Measurements from ENCODE around the gene LARGE2.

The LARGE2 gene

DNA sequence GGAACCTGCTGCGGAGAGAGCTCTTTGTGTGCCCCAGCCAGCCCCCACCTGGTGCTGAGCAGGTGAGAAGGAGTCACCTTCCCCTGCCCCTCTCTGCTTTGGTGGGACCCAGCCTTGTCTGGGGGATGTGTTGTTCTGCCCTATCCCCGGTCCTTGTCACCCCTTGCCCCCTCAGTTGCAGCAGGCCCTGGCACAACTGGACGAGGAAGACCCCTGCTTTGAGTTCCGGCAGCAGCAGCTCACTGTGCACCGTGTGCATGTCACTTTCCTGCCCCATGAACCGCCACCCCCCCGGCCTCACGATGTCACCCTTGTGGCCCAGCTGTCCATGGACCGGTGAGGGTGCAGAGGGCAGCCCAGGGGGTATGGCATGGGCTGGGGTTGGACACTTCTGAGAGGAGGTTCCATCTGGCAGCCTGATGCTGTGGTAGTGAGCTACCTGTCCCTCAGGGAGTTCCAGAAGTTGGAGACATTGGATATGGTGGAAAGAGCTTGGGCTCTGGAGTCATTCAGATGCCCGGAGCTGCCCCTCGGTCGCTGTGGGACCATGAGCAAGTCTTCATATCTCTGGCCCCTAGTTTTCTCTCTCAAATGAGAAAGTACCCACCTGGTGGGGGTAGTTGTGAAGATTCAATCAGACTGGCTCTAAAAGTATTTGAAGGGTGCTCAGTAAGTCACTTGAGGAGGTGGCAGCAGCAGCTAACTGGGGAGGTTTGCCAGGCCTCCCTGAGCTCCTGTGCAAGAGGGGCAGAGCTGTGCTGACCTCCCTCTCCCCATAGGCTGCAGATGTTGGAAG lies 4.3 kb downstream of the LARGE2 start:
- H3K27ac ChIP-seq (ENCODE audit: low read length): no peak overlapping the region
- peaks cover 0 to 16% of the 10 kb centered on the region in 2 donors for H3K4me1 ChIP-seq (ENCODE audit: control insufficient read depth in 1 of 2, insufficient read depth in 2 of 2, low read length in 2 of 2)
- H3K27me3 ChIP-seq (ENCODE audit: low read depth, low read length): peaks cover 10% of the 10 kb centered on the region
- H3K36me3 ChIP-seq (ENCODE audit: control insufficient read depth in 1 of 2, insufficient read depth in 2 of 2, low read length in 2 of 2): peaks cover 3% of the 10 kb centered on the region in 2 donors
- H3K9me3 ChIP-seq (ENCODE audit: control insufficient read depth in 1 of 2, low read length in 2 of 2): no peaks in the 10 kb centered on the region
- H3K4me3 ChIP-seq (ENCODE audit: low read depth in 1 of 2, low read length in 2 of 2): no peak overlapping the region

GRCh38 chr11:45927332-45927683 lies 4.9 kb downstream of the LARGE2 start:
- Histone ChIP-seq H3K27ac (ENCODE audit: low read length) (no peak overlapping the region), H3K4me3 (ENCODE audit: low read depth in 1 of 2, low read length in 2 of 2) (no peak overlapping the region), H3K36me3 (ENCODE audit: control insufficient read depth in 1 of 2, insufficient read depth in 2 of 2, low read length in 2 of 2) (peaks cover 8 to 9% of the 10 kb centered on the region in 2 donors), H3K4me1 (ENCODE audit: control insufficient read depth in 1 of 2, insufficient read depth in 2 of 2, low read length in 2 of 2) (peaks cover 0 to 11% of the 10 kb centered on the region in 2 donors), H3K27me3 (ENCODE audit: low read depth, low read length) (peaks cover 7% of the 10 kb centered on the region), H3K9me3 (ENCODE audit: control insufficient read depth in 1 of 2, low read length in 2 of 2) (no peaks in the 10 kb centered on the region)

DNA sequence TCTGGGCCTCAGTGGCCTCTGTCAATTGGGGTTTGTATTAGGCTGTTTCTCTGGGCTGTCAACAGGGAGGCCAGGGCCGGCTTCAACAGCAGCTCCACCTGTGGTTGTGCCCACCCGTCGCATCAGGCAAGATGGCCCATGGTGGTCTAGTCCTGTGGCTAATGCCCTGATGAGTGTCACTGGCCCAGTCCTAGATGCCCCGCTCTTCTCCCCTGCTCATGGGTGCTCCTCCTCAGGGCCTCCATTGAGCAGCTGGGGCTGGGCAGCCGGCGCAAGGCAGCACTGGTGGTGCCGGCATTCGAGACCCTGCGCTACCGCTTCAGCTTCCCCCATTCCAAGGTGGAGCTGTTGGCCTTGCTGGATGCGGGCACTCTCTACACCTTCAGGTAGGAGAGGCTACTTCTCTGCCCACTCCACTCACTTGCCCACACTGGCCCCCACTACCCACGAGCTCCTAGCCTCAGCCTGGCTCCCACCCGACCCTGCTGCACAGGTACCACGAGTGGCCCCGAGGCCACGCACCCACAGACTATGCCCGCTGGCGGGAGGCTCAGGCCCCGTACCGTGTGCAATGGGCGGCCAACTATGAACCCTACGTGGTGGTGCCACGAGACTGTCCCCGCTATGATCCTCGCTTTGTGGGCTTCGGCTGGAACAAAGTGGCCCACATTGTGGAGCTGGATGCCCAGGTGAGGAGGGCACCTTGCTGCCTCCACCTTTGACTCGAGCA lies 5.4 kb downstream of the LARGE2 start:
- peaks cover 6% of the 10 kb centered on the region for H3K27me3 ChIP-seq (ENCODE audit: low read depth, low read length)
- peaks cover 0 to 5% of the 10 kb centered on the region in 2 donors for H3K4me1 ChIP-seq (ENCODE audit: control insufficient read depth in 1 of 2, insufficient read depth in 2 of 2, low read length in 2 of 2)

GRCh38 chr11:45928535-45929215 lies 6.2 kb downstream of the LARGE2 start:
- Histone ChIP-seq H3K27me3 (ENCODE audit: low read depth, low read length) (no peaks in the 10 kb centered on the region), H3K36me3 (ENCODE audit: control insufficient read depth in 1 of 2, insufficient read depth in 2 of 2, low read length in 2 of 2) (peaks cover 13 to 22% of the 10 kb centered on the region in 2 donors), H3K4me1 (ENCODE audit: control insufficient read depth in 1 of 2, insufficient read depth in 2 of 2, low read length in 2 of 2) (peaks cover 0 to 3% of the 10 kb centered on the region in 2 donors), H3K4me3 (ENCODE audit: low read depth in 1 of 2, low read length in 2 of 2) (no peak overlapping the region), H3K9me3 (ENCODE audit: control insufficient read depth in 1 of 2, low read length in 2 of 2) (no peaks in the 10 kb centered on the region), H3K27ac (ENCODE audit: low read length) (no peak overlapping the region)

More for the DNA sequence above, 5.4 kb downstream of the LARGE2 start:
- H3K36me3 ChIP-seq (ENCODE audit: control insufficient read depth in 1 of 2, insufficient read depth in 2 of 2, low read length in 2 of 2): peaks cover 9 to 13% of the 10 kb centered on the region in 2 donors
- H3K4me3 ChIP-seq (ENCODE audit: low read depth in 1 of 2, low read length in 2 of 2): no peak overlapping the region
- no peaks in the 10 kb centered on the region for H3K9me3 ChIP-seq (ENCODE audit: control insufficient read depth in 1 of 2, low read length in 2 of 2)
- H3K27ac ChIP-seq (ENCODE audit: low read length): no peak overlapping the region

GRCh38 chr11:45929486-45930030 lies 7.1 kb downstream of the LARGE2 start:
- Histone ChIP-seq H3K9me3 (ENCODE audit: control insufficient read depth in 1 of 2, low read length in 2 of 2) (no peaks in the 10 kb centered on the region), H3K27ac (ENCODE audit: low read length) (no peak overlapping the region), H3K36me3 (ENCODE audit: control insufficient read depth in 1 of 2, insufficient read depth in 2 of 2, low read length in 2 of 2) (peaks cover 20 to 30% of the 10 kb centered on the region in 2 donors), H3K4me1 (ENCODE audit: control insufficient read depth in 1 of 2, insufficient read depth in 2 of 2, low read length in 2 of 2) (peaks cover 0 to 11% of the 10 kb centered on the region in 2 donors), H3K27me3 (ENCODE audit: low read depth, low read length) (no peaks in the 10 kb centered on the region), H3K4me3 (ENCODE audit: low read depth in 1 of 2, low read length in 2 of 2) (no peak overlapping the region)

- peaks cover 27 to 37% of the 10 kb centered on the region in 2 donors for H3K36me3 ChIP-seq (ENCODE audit: control insufficient read depth in 1 of 2, insufficient read depth in 2 of 2, low read length in 2 of 2)
- H3K4me1 ChIP-seq (ENCODE audit: control insufficient read depth in 1 of 2, insufficient read depth in 2 of 2, low read length in 2 of 2): peaks cover 0 to 11% of the 10 kb centered on the region in 2 donors
- H3K9me3 ChIP-seq (ENCODE audit: control insufficient read depth in 1 of 2, low read length in 2 of 2): no peaks in the 10 kb centered on the region
- H3K27ac ChIP-seq (ENCODE audit: low read length): no peak overlapping the region
- no peaks in the 10 kb centered on the region for H3K27me3 ChIP-seq (ENCODE audit: low read depth, low read length)
- no peak overlapping the region for H3K4me3 ChIP-seq (ENCODE audit: low read depth in 1 of 2, low read length in 2 of 2)
Measured at GRCh38 chr11:45930031-45930794, 7.8 kb downstream of the LARGE2 start.

DNA sequence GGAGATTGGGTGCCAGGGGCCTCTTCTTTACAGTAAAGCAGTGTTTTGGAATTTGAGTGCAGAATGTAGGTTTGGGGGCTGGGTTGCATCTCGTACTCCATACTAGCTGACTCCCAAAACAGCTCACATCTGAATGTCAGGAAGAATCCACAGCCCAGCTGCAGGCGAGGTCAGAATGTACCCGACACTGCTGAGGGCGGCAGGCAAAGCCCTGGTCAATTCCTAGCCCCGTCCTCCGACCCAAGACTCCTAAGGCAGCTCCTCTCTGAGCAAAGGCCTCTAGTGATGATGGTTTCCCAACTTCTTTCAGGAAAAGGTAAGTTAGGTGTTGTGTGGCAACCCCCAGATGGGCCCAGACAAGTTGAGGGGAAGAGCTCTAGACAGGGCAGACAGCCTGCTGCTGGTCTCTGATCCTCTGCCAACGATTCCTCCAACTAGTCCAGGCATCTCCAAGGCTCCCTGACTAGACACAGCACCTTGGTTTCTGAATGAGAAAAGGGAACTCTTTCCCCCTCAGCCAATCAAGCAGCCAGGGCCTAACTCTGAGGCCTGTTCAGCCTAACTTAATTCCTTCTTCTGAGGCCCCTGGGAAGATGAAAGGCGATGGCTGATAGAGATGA lies 8.6 kb downstream of the LARGE2 start:
- Histone ChIP-seq H3K9me3 (ENCODE audit: control insufficient read depth in 1 of 2, low read length in 2 of 2) (no peaks in the 10 kb centered on the region), H3K36me3 (ENCODE audit: control insufficient read depth in 1 of 2, insufficient read depth in 2 of 2, low read length in 2 of 2) (peaks cover 35 to 45% of the 10 kb centered on the region in 2 donors), H3K27me3 (ENCODE audit: low read depth, low read length) (no peaks in the 10 kb centered on the region), H3K4me3 (ENCODE audit: low read depth in 1 of 2, low read length in 2 of 2) (no peak overlapping the region), H3K4me1 (ENCODE audit: control insufficient read depth in 1 of 2, insufficient read depth in 2 of 2, low read length in 2 of 2) (peaks cover 0 to 11% of the 10 kb centered on the region in 2 donors), H3K27ac (ENCODE audit: low read length) (no peak overlapping the region)

GRCh38 chr11:45931739-45932138 lies 9.3 kb downstream of the LARGE2 start:
- Histone ChIP-seq H3K4me3 (ENCODE audit: low read depth in 1 of 2, low read length in 2 of 2) (no peak overlapping the region), H3K27me3 (ENCODE audit: low read depth, low read length) (no peaks in the 10 kb centered on the region), H3K9me3 (ENCODE audit: control insufficient read depth in 1 of 2, low read length in 2 of 2) (no peaks in the 10 kb centered on the region), H3K27ac (ENCODE audit: low read length) (no peak overlapping the region), H3K4me1 (ENCODE audit: control insufficient read depth in 1 of 2, insufficient read depth in 2 of 2, low read length in 2 of 2) (peaks cover 0 to 11% of the 10 kb centered on the region in 2 donors), H3K36me3 (ENCODE audit: control insufficient read depth in 1 of 2, insufficient read depth in 2 of 2, low read length in 2 of 2) (peaks cover 35 to 52% of the 10 kb centered on the region in 2 donors)

DNA sequence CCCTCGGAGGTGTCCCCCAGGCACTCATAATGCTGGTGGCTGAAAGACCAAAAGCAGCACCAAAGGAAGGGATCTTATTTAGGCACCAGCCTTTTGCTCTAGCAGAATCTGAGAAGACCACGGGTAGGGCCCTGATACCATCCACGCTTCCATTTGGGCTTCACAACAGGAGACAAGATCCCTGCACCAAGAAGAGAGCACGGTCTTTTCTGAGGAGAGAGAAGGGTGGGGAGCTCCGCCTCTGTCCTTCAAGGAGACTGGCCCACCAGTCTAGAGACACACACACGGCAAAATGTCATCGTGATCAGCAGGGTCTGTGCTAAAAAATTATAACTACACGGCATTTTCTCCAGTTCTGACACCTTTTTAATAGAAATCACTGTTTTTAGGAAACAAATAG lies 9.8 kb downstream of the LARGE2 start:
- Histone ChIP-seq H3K9me3 (ENCODE audit: control insufficient read depth in 1 of 2, low read length in 2 of 2) (no peaks in the 10 kb centered on the region), H3K4me3 (ENCODE audit: low read depth in 1 of 2, low read length in 2 of 2) (no peak overlapping the region), H3K36me3 (ENCODE audit: control insufficient read depth in 1 of 2, insufficient read depth in 2 of 2, low read length in 2 of 2) (peaks cover 35 to 57% of the 10 kb centered on the region in 2 donors), H3K27ac (ENCODE audit: low read length) (no peak overlapping the region), H3K27me3 (ENCODE audit: low read depth, low read length) (no peaks in the 10 kb centered on the region), H3K4me1 (ENCODE audit: control insufficient read depth in 1 of 2, insufficient read depth in 2 of 2, low read length in 2 of 2) (peaks cover 0 to 11% of the 10 kb centered on the region in 2 donors)

DNA sequence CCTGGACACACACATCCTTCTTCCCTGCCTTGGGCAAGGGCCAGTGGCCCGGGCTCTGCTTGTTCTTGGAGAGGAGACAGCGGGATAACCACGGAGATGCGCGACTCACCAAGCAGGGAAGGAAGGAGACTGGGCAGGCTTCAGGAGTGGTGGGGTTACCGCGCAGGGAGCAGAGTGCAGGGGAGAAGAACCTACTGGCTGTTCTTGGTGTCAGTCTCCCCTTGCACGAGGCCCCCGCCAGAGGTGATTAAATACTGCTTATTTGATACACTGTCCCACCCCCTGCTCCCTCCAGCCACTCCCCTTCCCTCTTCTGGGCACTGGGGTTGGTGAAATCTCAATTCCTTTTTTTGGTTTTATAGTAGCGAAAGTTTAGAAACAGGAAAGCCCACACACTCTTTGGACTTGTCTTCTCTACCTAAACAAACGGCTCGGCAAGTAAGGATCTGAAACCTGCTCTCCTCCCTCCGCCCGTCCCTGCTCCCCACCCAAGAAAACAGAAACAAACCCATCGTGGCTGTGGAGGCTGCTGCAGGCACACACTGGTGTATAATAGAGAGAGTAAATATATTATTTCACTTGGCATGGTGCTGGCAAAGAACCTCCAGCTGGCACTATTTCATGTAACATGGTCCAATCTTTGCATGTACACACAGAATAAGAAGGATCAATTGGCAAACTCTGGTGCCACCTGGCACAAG lies 10.8 kb downstream of the LARGE2 start:
- H3K4me1 ChIP-seq (ENCODE audit: control insufficient read depth in 1 of 2, insufficient read depth in 2 of 2, low read length in 2 of 2): peaks cover 0 to 11% of the 10 kb centered on the region in 2 donors
- H3K36me3 ChIP-seq (ENCODE audit: control insufficient read depth in 1 of 2, insufficient read depth in 2 of 2, low read length in 2 of 2): peaks cover 35 to 66% of the 10 kb centered on the region in 2 donors
- no peaks in the 10 kb centered on the region for H3K27me3 ChIP-seq (ENCODE audit: low read depth, low read length)
- no peaks in the 10 kb centered on the region for H3K9me3 ChIP-seq (ENCODE audit: control insufficient read depth in 1 of 2, low read length in 2 of 2)
- H3K4me3 ChIP-seq (ENCODE audit: low read depth in 1 of 2, low read length in 2 of 2): no peak overlapping the region
- H3K27ac ChIP-seq (ENCODE audit: low read length): no peak overlapping the region

Data from muscle layer of duodenum (tissue), 2 donors.